Right lobe of liver (tissue), 6 donors: Measurements from ENCODE around the gene CLASRP. TPM values are rescaled to one million over a fixed set of nuclear protein-coding genes. Genes with fewer than 3 reads are reported as not detected.
A peak's percentile ranks its signal among the peaks of the same experiment; 100 is the strongest.

Source experiments
- ATAC-seq, 4 donors: fragments of 200-7000 bp; cut with Tn5 transposase; one replicate each; pipeline ENCODE4 v1.9.1; 2020; ENCODE audit warnings: mild to moderate bottlenecking in 4 of 4, moderate library complexity in 4 of 4
- DNase-seq, 3 donors: peaks; one replicate each; pipeline ENCODE4 v3.0.0-alpha.2; 2020
- H3K27ac ChIP-seq, 3 donors: fragments of 200-600 bp; one replicate each; pipeline ENCODE4 v1.8.0; 2022
- H3K27me3 ChIP-seq, 2 donors: fragments of 200-600 bp; one replicate each; pipeline ENCODE4 v1.8.0; 2022
- H3K36me3 ChIP-seq, 4 donors: fragments of 200-600 bp; sonication (generic) in 1 of 4; one replicate each; pipeline versions ENCODE4 v1.5.1 to v1.8.0; 2017 to 2022; ENCODE audit warnings: control low read depth in 1 of 4
- H3K4me1 ChIP-seq, 4 donors: fragments of 200-600 bp; sonication (generic) in 1 of 4; one replicate each; pipeline versions ENCODE4 v1.5.1 to v1.8.0; 2017 to 2022; ENCODE audit warnings: control low read depth in 1 of 4
- H3K4me3 ChIP-seq, 3 donors: fragments of 200-600 bp; one replicate each; pipeline ENCODE4 v1.8.0; 2022
- H3K9me3 ChIP-seq, 4 donors: fragments of 200-600 bp; sonication (generic) in 1 of 4; one replicate each; pipeline versions ENCODE4 v1.5.1 to v1.8.0; 2017 to 2022; ENCODE audit warnings: control low read depth in 1 of 4
- CTCF ChIP-seq, 4 donors: fragments of 200-600 bp in 3 of 4; fragments of 450-650 bp in 1 of 4; IDR thresholded peaks; one replicate each; pipeline versions ENCODE4 v1.5.1 to v1.8.0; 2016 to 2022; ENCODE audit warnings: antibody characterized with exemption in 4 of 4, mild to moderate bottlenecking in 2 of 4
- POLR2A ChIP-seq: fragments of 450-650 bp; IDR thresholded peaks from one replicate; pipeline ENCODE4 v1.6.1; 2017; ENCODE audit warnings: antibody characterized with exemption, mild to moderate bottlenecking
- WGBS: methylation state at CpG from one replicate; pipeline ENCODE4 v1.1.6; 2018; ENCODE audit warnings: low coverage, low lambda C conversion rate; ENCODE audit not compliant: insufficient coverage; ENCODE audit errors: missing lambda C conversion rate; 5-methylcytosine and 5-hydroxymethylcytosine counted together
- intact Hi-C, 2 donors: fragments of 100-400 bp; cut with DNase I; formaldehyde crosslinking; loops; one replicate each; pipeline versions ENCODE4 v1.11.2 to v1.14.1; 2022
- total RNA-seq, 6 experiments: library from RNA; depleted of rRNA in 2 of 6; stranded (reverse); fragments of >200 nt in 2 of 6; fragmentation: NEBNext Ultra II Directional in 3 of 6; extraction: Animal tissue kit (Norgen Biotek cat#: 25700) in 3 of 6; gene quantifications; one replicate each; pipeline versions ENCODE4 v1.1.0 to v1.2.4, GENCODE V29; 2016 to 2023
- donor health status: DM: no; HTN: yes; CAD: no.
- donor health status: DM: no; HTN: no; CAD: no.
- donor health status: DM: no; HTN: no; CAD: no.
- donor health status: DM: no; HTN: yes; CAD: no.
- donor health status: DM: no; HTN: yes; CAD: no.

Gene CLASRP
- total RNA-seq, 6 experiments from 2014 or later = 30.5 to 66.8 (median 44.8) TPM

- DNase-seq (peak; percentile 96 to 97 (median 96)), ATAC-seq (peak; percentile 54 to 69 (median 56))
- Histone ChIP-seq H3K27me3 (no peaks in the 10 kb centered on the region), H3K36me3 (no peaks in the 10 kb centered on the region), H3K9me3 (no peaks in the 10 kb centered on the region), H3K4me1 (no peaks in the 10 kb centered on the region), H3K4me3 (peak within 1 kb of the TSS; percentile 64 to 81 (median 73)), H3K27ac (peak within 1 kb of the TSS; percentile 92 to 98 (median 97))
- 12% methylated on average over 12 of the region's 79 CpGs for WGBS
- no peak for TF ChIP-seq POLR2A
- TF ChIP-seq CTCF (IDR thresholded peaks at IDR 0.05) = no peak
- intact Hi-C loops = no loop called here
Observed at GRCh38 chr19:45001087-45001739, 37.6 kb upstream of the CLASRP start, which contains the start of gene RELB. Gene RELB (plus strand): TSS chr19:45001464. CDS start chr19:45001580, 116 bp downstream.

- Histone ChIP-seq H3K9me3 (no peaks in the 10 kb centered on the region), H3K4me1 (no peaks in the 10 kb centered on the region), H3K36me3 (no peaks in the 10 kb centered on the region), H3K4me3 (no peak overlapping the region), H3K27ac (no peak overlapping the region), H3K27me3 (no peaks in the 10 kb centered on the region)
- intact Hi-C loops = no loop called here
- TF ChIP-seq CTCF (IDR thresholded peaks at IDR 0.05) (no peak), POLR2A (no peak)
- DNase-seq = no peak
- WGBS = 92% methylated on average over 2 of the region's 4 CpGs
- no peak for ATAC-seq
Observed at GRCh38 chr19:45003485-45003884, 35.4 kb upstream of the CLASRP start.

GRCh38 chr19:45005787-45006186 is 33.1 kb upstream of the CLASRP start:
- Histone ChIP-seq H3K27me3 (no peaks in the 10 kb centered on the region), H3K4me3 (no peak overlapping the region), H3K4me1 (no peaks in the 10 kb centered on the region), H3K9me3 (no peaks in the 10 kb centered on the region), H3K36me3 (no peaks in the 10 kb centered on the region), H3K27ac (no peak overlapping the region)
- DNase-seq (no peak), ATAC-seq (no peak)
- intact Hi-C loops = no loop called here
- TF ChIP-seq CTCF (IDR thresholded peaks at IDR 0.05) (no peak), POLR2A (no peak)
- 88% methylated on average over 6 of the region's 9 CpGs for WGBS

GRCh38 chr19:45008552-45008951 is 30.3 kb upstream of the CLASRP start:
- no peaks in the 10 kb centered on the region for H3K4me1 ChIP-seq
- no peak overlapping the region for H3K4me3 ChIP-seq
- H3K36me3 ChIP-seq = no peaks in the 10 kb centered on the region
- WGBS = no CpG with 5 or more reads among the region's 10 CpGs
- no peak overlapping the region for H3K27ac ChIP-seq
- no peak for DNase-seq
- no peaks in the 10 kb centered on the region for H3K9me3 ChIP-seq
- H3K27me3 ChIP-seq = no peaks in the 10 kb centered on the region
- TF ChIP-seq POLR2A = no peak
- TF ChIP-seq CTCF (IDR thresholded peaks at IDR 0.05) = no peak
- ATAC-seq = no peak
- intact Hi-C loops = no loop called here
